ENCODE results near the gene SHC1. TPM values are rescaled to one million over a fixed set of nuclear protein-coding genes. Genes with fewer than 3 reads are reported as not detected.

Gene SHC1
- polyA plus RNA-seq, 1 of the 3 experiments (the other 2 are of a cell fraction): 338 TPM

- TF ChIP-seq EP300 (IDR thresholded peaks at IDR 0.05; ENCODE audit: borderline replicate concordance in 1 of 2, low read depth in 1 of 2, low read length in 1 of 2) (no peak), MXI1 (IDR thresholded peaks at IDR 0.05; ENCODE audit: low read depth, low read length) (peak; percentile 67; the same call in 1 of the 2 replicates), TAF1 (IDR thresholded peaks at IDR 0.05; ENCODE audit: borderline replicate concordance, low read depth, low read length) (0 out of 2 replicates have a peak, but pooled peaks have one; percentile 14), NFIC (IDR thresholded peaks at IDR 0.05; ENCODE audit: borderline replicate concordance) (no peak), MAX (IDR thresholded peaks at IDR 0.05; ENCODE audit: low read depth) (peak; percentile 56; the same call in 1 of the 2 replicates), SIN3A (IDR thresholded peaks at IDR 0.05; ENCODE audit: borderline replicate concordance, low read depth, low read length) (no peak), RCOR1 (IDR thresholded peaks at IDR 0.05; ENCODE audit: low read length) (no peak), FOXJ3 (CRISPR knock-in tag; IDR thresholded peaks at IDR 0.05) (no peak)
- POLR2A ChIA-PET: interaction anchor here (0.7 to 3.0 kb wide), 7 partner anchors 12 to 44 kb away, joined by 3 to 18 read pairs (median 3); partner anchors contain the start of genes FLAD1, PBXIP1, PYGO2 and SHC1
- peaks cover 30% of the 10 kb centered on the region for H3F3A ChIP-seq (replicated peaks; ENCODE audit: insufficient read depth)
- CTCF ChIA-PET: interaction anchor here (0.6 to 14.0 kb wide), 33 partner anchors 9 to 519 kb away, joined by 3 to 640 read pairs (median 6); partner anchors contain the start of genes ADAM15, CKS1B, CLK2 and EFNA3
- H2AFZ ChIP-seq (ENCODE audit: low read depth): peak overlapping the region; percentile 70; the same call in 1 of the 2 replicates
- no peaks in the 10 kb centered on the region for H3K9me3 ChIP-seq
- peak; percentile 64 for DNase-seq
- H3K9me2 ChIP-seq: no peaks in the 10 kb centered on the region
- peak overlapping the region; percentile 96 for H3K4me2 ChIP-seq
- no peaks in the 10 kb centered on the region for H3K27me3 ChIP-seq (ENCODE audit: insufficient read depth)
- peaks cover 20 to 24% of the 10 kb centered on the region in 2 experiments for H3K4me1 ChIP-seq (ENCODE audit: control insufficient read depth in 1 of 2, insufficient read depth in 2 of 2, low read depth in 1 of 2, low read length in 1 of 2)
- no peaks in the 10 kb centered on the region for H4K20me1 ChIP-seq (ENCODE audit: insufficient read depth)
- WGBS (ENCODE audit: low lambda C conversion rate): 18% methylated on average over 43 of the region's 50 CpGs
- peak overlapping the region; percentile 40; the same call in 1 of the 2 replicates for H3K9ac ChIP-seq
- peak overlapping the region; percentile 92 to 94 for H3K27ac ChIP-seq (ENCODE audit: low read depth in 2 of 2, low read length in 1 of 2)
- H3K4me3 ChIP-seq (ENCODE audit: low read depth in 2 of 2, low read length in 1 of 2): peak overlapping the region; percentile 57 to 71
- peaks cover 25% of the 10 kb centered on the region for H3K79me2 ChIP-seq (ENCODE audit: insufficient read depth)
- H3K36me3 ChIP-seq (replicated peaks in 1 of 2; ENCODE audit: control insufficient read depth in 1 of 2, insufficient read depth in 2 of 2, low read length in 1 of 2): no peaks in the 10 kb centered on the region
Observed at GRCh38 chr1:154999571-155000410, 29.2 kb upstream of the SHC1 start.

GRCh38 chr1:154998818-154999570 lies 28.4 kb upstream of the SHC1 start:
- 34% methylated on average over 24 of the region's 40 CpGs for WGBS (ENCODE audit: low lambda C conversion rate)
- Histone ChIP-seq H3K27me3 (ENCODE audit: insufficient read depth) (no peaks in the 10 kb centered on the region), H3K4me1 (ENCODE audit: control insufficient read depth in 1 of 2, insufficient read depth in 2 of 2, low read depth in 1 of 2, low read length in 1 of 2) (peaks cover 13 to 19% of the 10 kb centered on the region in 2 experiments), H3K9me2 (no peaks in the 10 kb centered on the region), H3F3A (replicated peaks; ENCODE audit: insufficient read depth) (peaks cover 27% of the 10 kb centered on the region), H3K4me2 (peak overlapping the region; percentile 96), H3K79me2 (ENCODE audit: insufficient read depth) (peaks cover 17% of the 10 kb centered on the region), H3K9ac (peak overlapping the region; percentile 2; the same call in 1 of the 2 replicates), H3K36me3 (replicated peaks in 1 of 2; ENCODE audit: control insufficient read depth in 1 of 2, insufficient read depth in 2 of 2, low read length in 1 of 2) (no peaks in the 10 kb centered on the region), H3K9me3 (no peaks in the 10 kb centered on the region), H3K4me3 (ENCODE audit: low read depth in 2 of 2, low read length in 1 of 2) (peak overlapping the region; percentile 48 to 57; a peak in 3 of 4 replicates), H2AFZ (ENCODE audit: low read depth) (peak overlapping the region; percentile 54; the same call in 1 of the 2 replicates), H4K20me1 (ENCODE audit: insufficient read depth) (no peaks in the 10 kb centered on the region), H3K27ac (ENCODE audit: low read depth in 2 of 2, low read length in 1 of 2) (peak overlapping the region; percentile 7 to 94; a peak in 3 of 4 replicates)
- CTCF ChIA-PET: interaction anchor here (0.6 to 14.0 kb wide), 33 partner anchors 9 to 518 kb away, joined by 3 to 640 read pairs (median 6); partner anchors contain the start of genes ADAM15, CKS1B, CLK2 and EFNA3
- no peak for TF ChIP-seq TAF1 (IDR thresholded peaks at IDR 0.05; ENCODE audit: borderline replicate concordance, low read depth, low read length)
- TF ChIP-seq FOXJ3 (CRISPR knock-in tag; IDR thresholded peaks at IDR 0.05): 0 out of 2 replicates have a peak, but pooled peaks have one; percentile 14
- TF ChIP-seq EP300 (IDR thresholded peaks at IDR 0.05; ENCODE audit: borderline replicate concordance in 1 of 2, low read depth in 1 of 2, low read length in 1 of 2): no peak
- no peak for TF ChIP-seq RXRA (IDR thresholded peaks at IDR 0.05; ENCODE audit: borderline replicate concordance, low read depth)
- TF ChIP-seq SIN3A (IDR thresholded peaks at IDR 0.05; ENCODE audit: borderline replicate concordance, low read depth, low read length): peak; percentile 50; the same call in 1 of the 2 replicates
- peak; percentile 70 for TF ChIP-seq RAD21 (IDR thresholded peaks at IDR 0.05; ENCODE audit: low read length)
- TF ChIP-seq USF2 (IDR thresholded peaks at IDR 0.05; ENCODE audit: borderline replicate concordance, low read depth, low read length): no peak
- peak; percentile 12; the same call in 1 of the 2 replicates for TF ChIP-seq GATA2 (CRISPR knock-in tag; IDR thresholded peaks at IDR 0.05)
- TF ChIP-seq SMC3 (IDR thresholded peaks at IDR 0.05; ENCODE audit: low read depth, low read length): peak; percentile 82
- TF ChIP-seq CTCF (IDR thresholded peaks at IDR 0.05): peak; percentile 97
- TF ChIP-seq RCOR1 (IDR thresholded peaks at IDR 0.05; ENCODE audit: low read length): peak; percentile 56; the same call in 1 of the 2 replicates
- TF ChIP-seq MAX (IDR thresholded peaks at IDR 0.05; ENCODE audit: low read depth): peak; percentile 20; the same call in 1 of the 2 replicates
- POLR2A ChIA-PET: interaction anchor here (0.7 to 3.0 kb wide), 6 partner anchors 11 to 45 kb away, joined by 3 to 18 read pairs (median 5); partner anchors contain the start of genes FLAD1, PBXIP1, PYGO2 and SHC1
- peak; percentile 78 for DNase-seq

Data from SK-N-SH (cell line).